Keratinocyte (primary cell): Measurements from ENCODE around the gene SEMA3F. TPM values are rescaled to one million over a fixed set of nuclear protein-coding genes. Genes with fewer than 3 reads are reported as not detected.

Source experiments
- DNase-seq: peaks from one replicate; pipeline ENCODE4 v3.0.0-alpha.2; 2011; ENCODE audit warnings: low read depth, missing footprints, low spot score
- FAIRE-seq: peaks from 2 replicates; lab custom pipeline; 2011; peaks lifted over from hg19 to GRCh38; lab: Jason Lieb, UNC
- H2AFZ ChIP-seq: 2 replicates; pipeline ENCODE4 v1.6.0; 2012; ENCODE audit warnings: low read length, control low read depth, inconsistent platforms; ENCODE audit not compliant: control insufficient read depth
- H3K27ac ChIP-seq: 2 replicates; pipeline ENCODE4 v1.5.1; 2011; ENCODE audit warnings: low read length; ENCODE audit not compliant: control insufficient read depth, insufficient read depth
- H3K27me3 ChIP-seq: 3 replicates; pipeline ENCODE4 v1.6.0; 2011; ENCODE audit warnings: low read length; ENCODE audit not compliant: control insufficient read depth, insufficient read depth; ENCODE audit errors: extremely low read depth
- H3K36me3 ChIP-seq, 2 experiments: 2 replicates in 1 of 2; 3 replicates in 1 of 2; pipeline ENCODE4 v1.5.1; 2011; ENCODE audit warnings: low read length in 2 of 2, mild to moderate bottlenecking in 1 of 2; ENCODE audit not compliant: control insufficient read depth in 2 of 2, insufficient read depth in 2 of 2; ENCODE audit errors: extremely low read depth in 1 of 2
- H3K4me1 ChIP-seq: 3 replicates; pipeline ENCODE4 v1.5.1; 2011; ENCODE audit warnings: low read length; ENCODE audit not compliant: control insufficient read depth, insufficient read depth; ENCODE audit errors: extremely low read depth
- H3K4me2 ChIP-seq: 3 replicates; pipeline ENCODE4 v1.6.0; 2011; ENCODE audit warnings: low read depth, low read length; ENCODE audit not compliant: control insufficient read depth, insufficient read depth; ENCODE audit errors: extremely low read depth
- H3K4me3 ChIP-seq, 3 experiments: fragments of 200-600 bp in 1 of 3; sonication (generic) in 1 of 3; 2 replicates in 2 of 3; 3 replicates in 1 of 3; pipeline ENCODE4 v1.5.1; 2011 to 2016; ENCODE audit warnings: low read length in 3 of 3, mild to moderate bottlenecking in 3 of 3, control low read depth in 2 of 3, inconsistent platforms in 1 of 3, low read depth in 1 of 3, mixed read lengths in 1 of 3, mixed run types in 1 of 3, moderate library complexity in 1 of 3; ENCODE audit not compliant: control insufficient read depth in 2 of 3, insufficient read depth in 2 of 3; ENCODE audit errors: extremely low read depth in 1 of 3
- H3K79me2 ChIP-seq: 2 replicates; pipeline ENCODE4 v1.6.0; 2012; ENCODE audit warnings: low read length; ENCODE audit not compliant: control insufficient read depth, insufficient read depth
- H3K9ac ChIP-seq: 3 replicates; pipeline ENCODE4 v1.6.0; 2011; ENCODE audit warnings: low read length; ENCODE audit not compliant: control insufficient read depth, insufficient read depth; ENCODE audit errors: extremely low read depth
- H3K9me1 ChIP-seq: 3 replicates; pipeline ENCODE4 v1.6.0; 2011; ENCODE audit warnings: low read length; ENCODE audit not compliant: control insufficient read depth, insufficient read depth; ENCODE audit errors: extremely low read depth
- H3K9me3 ChIP-seq: 2 replicates; pipeline ENCODE4 v1.5.1; 2012; ENCODE audit warnings: low read depth, low read length; ENCODE audit not compliant: control insufficient read depth
- H4K20me1 ChIP-seq: 3 replicates; pipeline ENCODE4 v1.6.0; 2011; ENCODE audit warnings: low read length; ENCODE audit not compliant: control insufficient read depth, insufficient read depth; ENCODE audit errors: extremely low read depth
- CTCF ChIP-seq, 3 experiments: IDR thresholded peaks in 1 of 3; conservative IDR thresholded peaks in 1 of 3; optimal IDR thresholded peaks in 1 of 3; 2 replicates in 2 of 3; 3 replicates in 1 of 3; pipeline versions ENCODE3 to v1.5.1; 2011; ENCODE audit warnings: low read length in 3 of 3, mild to moderate bottlenecking in 3 of 3, moderate library complexity in 2 of 3, control low read depth in 1 of 3, inconsistent platforms in 1 of 3; ENCODE audit not compliant: insufficient read depth in 2 of 3; ENCODE audit errors: extremely low read depth in 1 of 3
- EZH2 ChIP-seq: IDR thresholded peaks from one replicate; pipeline ENCODE4 v1.6.1; 2012; ENCODE audit warnings: inconsistent platforms, mild to moderate bottlenecking, low read length, moderate library complexity
- dilution Hi-C: fragments of 300-500 bp; cut with MboI; formaldehyde crosslinking; loops from one replicate; pipeline ENCODE4 v1.7.0; 2020; ENCODE audit warnings: low sequenced_read_pairs; ENCODE audit not compliant: extremely low pct_ligation_motif_present
- polyA plus RNA-seq, 5 experiments: library from polyadenylated mRNA; depleted of rRNA in 3 of 5; stranded (reverse) in 3 of 5; stranded (forward) in 1 of 5; unstranded in 1 of 5; fragments of >200 nt; gene quantifications; 1 replicate in 1 of 5; 2 replicates in 3 of 5; 3 replicates in 1 of 5; pipeline versions ENCODE4 v1.2.1 to v1.2.3, GENCODE V29; 2011 to 2012; ENCODE audit warnings: missing spikeins in 2 of 5, low read depth in 1 of 5, low replicate concordance in 1 of 5

The SEMA3F gene
- polyA plus RNA-seq, 1 donor (not counting 4 experiments of a cell fraction or from before 2014, with no cell fraction given), result 72.8 TPM

GRCh38 chr3:50123394-50124051, 31.6 kb upstream of the SEMA3F start:
- no peak overlapping the region for H3K4me2 ChIP-seq
- H2AFZ ChIP-seq, result no peak overlapping the region
- H3K27me3 ChIP-seq, result no peaks in the 10 kb centered on the region
- no peak for DNase-seq
- no peaks in the 10 kb centered on the region for H3K79me2 ChIP-seq
- peaks cover 11 to 13% of the 10 kb centered on the region in 2 experiments for H3K36me3 ChIP-seq
- no peak overlapping the region for H3K4me3 ChIP-seq
- peaks cover 6% of the 10 kb centered on the region for H4K20me1 ChIP-seq
- H3K9me1 ChIP-seq, result no peaks in the 10 kb centered on the region
- no peaks in the 10 kb centered on the region for H3K9me3 ChIP-seq
- TF ChIP-seq EZH2, result no peak
- TF ChIP-seq CTCF (optimal IDR thresholded peaks at IDR 0.05 in 1 of 3, IDR thresholded peaks at IDR 0.05 in 1 of 3, conservative IDR thresholded peaks at IDR 0.05 in 1 of 3; ENCODE audit: extremely low read depth in 1 of 3, insufficient read depth in 2 of 3, low read length in 3 of 3), result no peak
- H3K27ac ChIP-seq, result no peak overlapping the region
- dilution Hi-C loops, result no loop called here
- H3K9ac ChIP-seq, result no peak overlapping the region
- peak; percentile 60 for FAIRE-seq
- peaks cover 21% of the 10 kb centered on the region for H3K4me1 ChIP-seq

DNA sequence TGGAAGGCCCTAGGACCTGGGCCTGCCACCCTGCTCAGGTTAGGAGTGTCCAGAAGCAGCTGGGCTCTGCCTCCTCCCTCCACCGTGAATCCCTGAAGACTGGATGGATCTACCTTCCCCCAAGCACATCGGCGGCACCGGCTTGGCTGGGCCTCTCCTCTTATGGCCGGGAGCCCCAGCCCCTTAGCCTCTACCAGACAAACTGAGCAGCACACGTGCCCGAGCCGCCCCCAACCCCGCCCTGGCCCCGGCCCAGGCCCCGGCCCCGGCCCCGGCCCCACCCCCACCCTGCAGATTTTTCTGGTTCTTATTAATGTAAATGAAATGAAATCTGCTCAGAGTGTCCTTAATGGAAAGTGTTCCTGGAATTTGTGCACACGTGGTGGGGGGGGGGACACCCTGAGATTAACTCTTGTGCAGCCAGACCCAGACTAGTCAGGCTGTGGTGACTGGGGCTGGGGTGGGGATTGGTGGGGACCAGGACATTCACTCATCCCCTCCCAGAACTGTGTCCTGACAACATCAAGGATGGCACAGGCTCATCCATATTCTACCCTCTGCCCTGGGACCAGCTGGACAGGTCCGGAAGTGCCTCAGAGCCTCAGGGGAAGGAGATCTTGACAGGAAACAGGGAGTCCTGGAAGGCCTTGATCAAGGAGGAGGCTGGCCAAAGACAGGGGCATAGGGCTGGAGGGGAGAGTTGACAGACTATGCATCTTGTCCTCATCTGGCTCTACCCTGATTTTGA, 30.9 kb upstream of the SEMA3F start:
- no peaks in the 10 kb centered on the region for H3K27me3 ChIP-seq
- H3K4me2 ChIP-seq, result no peak overlapping the region
- dilution Hi-C loops, result no loop called here
- no peaks in the 10 kb centered on the region for H3K9me3 ChIP-seq
- peaks cover 21% of the 10 kb centered on the region for H3K4me1 ChIP-seq
- H3K9ac ChIP-seq, result no peak overlapping the region
- H4K20me1 ChIP-seq, result peaks cover 6% of the 10 kb centered on the region
- TF ChIP-seq CTCF (optimal IDR thresholded peaks at IDR 0.05 in 1 of 3, IDR thresholded peaks at IDR 0.05 in 1 of 3, conservative IDR thresholded peaks at IDR 0.05 in 1 of 3; ENCODE audit: extremely low read depth in 1 of 3, insufficient read depth in 2 of 3, low read length in 3 of 3), result no peak
- no peak for TF ChIP-seq EZH2
- H3K4me3 ChIP-seq, result no peak overlapping the region
- no peaks in the 10 kb centered on the region for H3K79me2 ChIP-seq
- H3K36me3 ChIP-seq, result peaks cover 10 to 12% of the 10 kb centered on the region in 2 experiments
- H3K27ac ChIP-seq, result no peak overlapping the region
- no peaks in the 10 kb centered on the region for H3K9me1 ChIP-seq
- no peak overlapping the region for H2AFZ ChIP-seq
- DNase-seq (no peak), FAIRE-seq (peak; percentile 48)
